LoVo (cell line): ENCODE measurements around the gene JADE1.

ENCODE experiments used
- DNase-seq: peaks from one replicate; pipeline ENCODE4 v3.0.0-alpha.2; 2016; ENCODE audit warnings: low spot score

JADE1 gene

DNA sequence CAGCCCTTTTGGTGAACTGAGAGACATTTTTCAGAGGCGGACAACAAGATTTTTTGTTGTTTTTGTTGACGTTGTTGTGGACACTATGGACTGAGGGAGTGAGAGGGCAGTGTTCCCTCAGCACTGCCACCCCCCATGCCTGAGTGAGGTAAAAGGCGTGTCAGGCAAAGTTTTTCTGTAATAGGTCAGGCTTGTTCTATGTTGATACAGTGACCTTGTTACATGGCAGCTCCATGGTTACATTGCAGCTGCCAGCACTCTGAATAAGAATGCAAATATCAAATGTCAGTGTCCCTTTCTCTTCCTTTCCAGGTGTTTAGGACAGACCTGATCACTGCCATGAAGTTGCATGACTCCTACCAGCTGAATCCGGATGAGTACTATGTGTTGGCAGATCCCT, 36.6 kb downstream of the JADE1 start:
- DNase-seq: no peak

DNA sequence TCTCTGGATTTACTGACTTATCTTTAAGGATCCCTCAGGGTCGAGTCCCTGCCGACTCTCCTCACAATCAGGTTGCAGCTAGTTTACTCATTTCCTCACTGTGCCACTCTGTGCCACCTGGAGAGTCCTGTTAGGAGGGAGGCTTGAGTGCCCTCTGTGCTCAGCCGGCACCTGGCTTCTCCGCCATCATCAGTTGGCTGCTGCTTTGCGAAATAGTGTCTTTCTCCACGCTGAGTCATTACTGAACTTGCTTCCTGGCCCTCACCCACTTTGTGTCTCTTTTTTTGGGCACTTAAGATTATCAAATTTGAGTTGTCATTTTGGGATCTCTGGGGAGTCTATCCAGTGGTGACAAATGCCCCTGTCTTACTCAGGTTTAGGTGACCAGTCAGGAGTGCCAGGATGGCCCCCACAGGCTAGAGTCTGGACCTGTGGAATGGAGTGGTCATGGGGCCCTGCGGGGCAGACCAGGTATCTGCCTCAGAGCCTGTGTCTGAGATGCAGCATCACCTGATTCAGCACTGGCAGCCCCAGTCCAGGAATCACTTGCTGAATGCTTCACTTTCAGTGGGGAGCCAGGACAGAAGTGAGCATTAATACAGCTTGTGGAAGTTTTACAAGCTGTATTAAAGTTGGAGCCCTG, 37.7 kb downstream of the JADE1 start:
- no peak for DNase-seq

DNA sequence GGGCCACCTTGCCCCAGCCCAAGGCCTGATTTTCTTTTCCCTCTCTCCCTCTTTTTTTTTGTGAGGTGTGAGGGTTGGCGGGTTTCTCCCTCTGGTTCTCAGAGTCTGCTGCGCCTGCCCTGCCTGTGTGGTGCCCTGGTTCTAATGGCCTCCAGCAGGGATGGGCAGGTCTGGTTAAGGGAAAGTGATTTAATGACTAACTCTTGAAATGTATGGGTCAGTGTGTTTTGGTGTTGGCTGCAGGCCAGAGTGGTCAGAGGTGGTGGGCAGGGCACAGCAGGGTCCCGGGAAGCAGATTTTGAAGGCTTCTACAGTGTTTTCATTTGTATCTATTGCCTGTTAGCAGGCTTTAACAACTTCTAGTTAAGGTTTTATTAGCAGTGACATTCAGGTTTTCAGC, 39.0 kb downstream of the JADE1 start:
- DNase-seq: no peak

DNA sequence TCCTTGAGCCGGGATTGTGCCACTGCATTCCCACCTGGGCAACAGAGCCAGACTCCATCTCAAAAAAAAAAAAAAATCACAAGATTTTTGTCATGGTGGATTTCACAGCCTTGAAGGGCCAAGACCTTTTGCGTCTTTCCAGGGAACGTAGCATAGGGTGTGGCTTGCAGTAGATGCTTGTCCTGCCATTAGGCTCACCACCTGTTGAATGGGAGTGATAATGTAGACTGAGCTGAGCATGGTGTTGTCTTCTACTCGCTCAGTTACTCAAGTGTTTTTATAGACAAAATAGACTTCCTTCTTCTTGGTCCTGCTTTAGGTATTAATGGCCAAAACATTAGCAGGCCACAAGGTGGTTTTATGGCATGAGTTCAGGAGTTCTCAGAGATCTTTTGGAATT, 40.8 kb downstream of the JADE1 start:
- DNase-seq: no peak

DNA sequence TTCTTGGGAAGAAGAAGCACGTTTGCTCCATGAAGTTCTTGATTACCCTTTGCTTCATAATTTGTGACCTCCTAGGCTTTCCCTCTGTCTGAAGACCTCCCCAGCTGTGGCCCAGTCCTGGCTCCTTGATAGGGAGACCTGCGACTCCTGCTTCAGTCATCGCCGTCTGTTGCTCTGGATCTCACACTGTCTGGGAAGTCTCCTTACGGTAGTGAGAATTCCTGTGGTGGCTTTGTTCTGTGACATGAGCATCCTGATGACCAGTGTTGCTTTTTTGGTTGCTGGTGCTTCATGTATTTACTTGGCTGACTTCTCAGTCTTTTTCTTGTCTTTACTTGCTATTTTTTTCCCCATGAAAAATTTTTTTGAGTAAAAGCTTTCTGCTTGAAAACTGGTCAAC, 44.2 kb downstream of the JADE1 start:
- no peak for DNase-seq

DNA sequence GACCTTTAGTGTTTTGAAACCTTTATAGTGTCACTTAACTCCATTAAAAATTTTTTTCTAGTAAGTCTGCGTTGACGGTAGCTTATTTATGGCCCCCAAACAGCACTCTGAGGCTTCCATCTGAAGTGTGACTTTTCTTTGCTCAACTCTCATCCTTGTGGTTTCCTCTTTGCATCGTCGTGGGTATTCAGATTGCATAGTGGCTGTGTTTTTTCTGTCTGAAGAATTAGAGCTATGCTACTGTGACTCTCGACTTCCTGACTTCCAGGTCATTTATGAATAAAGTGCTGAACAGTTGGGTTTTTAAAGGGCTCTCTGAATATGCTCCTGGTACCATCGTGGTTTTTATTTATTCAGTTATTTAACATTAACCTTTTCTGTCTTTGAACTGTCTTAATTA, 44.9 kb downstream of the JADE1 start:
- DNase-seq: no peak

DNA sequence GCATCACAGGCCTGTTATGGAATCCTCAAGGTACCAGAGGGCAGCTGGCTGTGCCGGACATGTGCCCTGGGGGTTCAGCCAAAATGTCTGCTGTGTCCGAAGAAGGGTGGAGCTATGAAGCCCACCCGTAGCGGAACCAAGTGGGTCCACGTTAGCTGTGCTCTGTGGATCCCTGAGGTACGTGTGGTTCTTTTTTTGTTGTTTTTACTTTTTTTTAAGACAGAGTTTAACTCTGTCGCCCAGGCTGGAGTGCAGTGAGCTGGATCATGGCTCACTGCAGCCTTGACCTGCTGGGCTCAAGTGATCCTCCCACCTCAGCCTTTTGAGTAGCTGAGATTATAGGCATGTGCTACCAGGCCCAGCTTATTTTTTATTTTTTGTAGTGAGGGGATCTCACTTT, 46.1 kb downstream of the JADE1 start:
- DNase-seq: no peak

DNA sequence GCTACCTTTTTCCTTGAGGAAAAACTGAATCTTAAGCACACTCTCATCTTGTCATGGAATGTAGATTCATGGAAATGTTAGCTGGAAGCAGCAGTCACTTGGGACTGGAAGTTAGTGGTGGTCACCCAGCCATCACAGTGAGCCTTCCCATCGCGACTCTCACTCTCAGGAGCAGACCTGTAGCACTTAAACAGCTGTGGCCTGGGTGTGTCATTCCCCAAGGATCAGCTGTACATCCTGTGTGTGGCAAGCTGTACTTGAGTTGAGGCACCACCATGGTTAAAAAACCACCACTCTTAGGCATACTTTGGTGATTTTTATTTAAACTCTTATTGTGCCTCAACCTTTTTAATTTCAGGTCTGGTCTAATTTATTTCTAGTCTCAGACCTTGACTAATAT, 46.7 kb downstream of the JADE1 start:
- DNase-seq: no peak

DNA sequence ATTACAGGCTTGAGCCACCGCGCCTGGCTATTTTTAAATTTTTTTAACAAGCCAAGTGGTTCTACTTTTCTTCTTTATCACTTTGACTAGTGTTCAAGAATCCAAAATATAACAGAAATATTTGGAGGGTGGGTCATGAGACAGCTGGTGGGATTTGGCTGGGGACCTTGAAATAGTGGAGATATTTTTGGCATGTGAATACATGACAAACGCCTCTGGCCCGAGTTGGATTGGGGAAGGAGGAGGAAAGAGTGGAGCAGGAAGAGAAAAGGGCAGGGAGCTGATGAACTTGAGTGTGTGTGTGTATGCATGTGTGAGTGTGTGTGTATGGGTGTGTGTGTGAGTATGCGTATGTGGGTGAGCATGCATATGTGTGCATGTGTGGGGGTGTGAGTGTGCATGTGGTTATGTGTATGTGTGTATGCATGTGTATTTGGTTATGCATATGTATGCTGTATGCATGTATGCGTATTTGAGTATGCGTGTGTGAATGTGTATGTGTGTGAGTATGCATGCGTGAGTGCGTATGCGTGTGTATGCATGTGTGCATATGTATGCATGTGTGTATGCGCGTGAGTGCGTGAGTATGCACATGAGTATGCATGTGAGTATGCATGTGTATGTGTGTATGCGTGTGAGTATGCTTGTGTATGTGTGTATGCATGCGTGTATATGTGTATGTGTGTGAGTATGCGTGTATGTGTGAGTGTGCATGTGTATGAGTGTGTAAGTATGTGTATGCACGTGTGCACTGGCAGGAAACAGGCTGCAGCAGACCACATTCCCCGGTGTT, 49.6 kb downstream of the JADE1 start:
- no peak for DNase-seq

DNA sequence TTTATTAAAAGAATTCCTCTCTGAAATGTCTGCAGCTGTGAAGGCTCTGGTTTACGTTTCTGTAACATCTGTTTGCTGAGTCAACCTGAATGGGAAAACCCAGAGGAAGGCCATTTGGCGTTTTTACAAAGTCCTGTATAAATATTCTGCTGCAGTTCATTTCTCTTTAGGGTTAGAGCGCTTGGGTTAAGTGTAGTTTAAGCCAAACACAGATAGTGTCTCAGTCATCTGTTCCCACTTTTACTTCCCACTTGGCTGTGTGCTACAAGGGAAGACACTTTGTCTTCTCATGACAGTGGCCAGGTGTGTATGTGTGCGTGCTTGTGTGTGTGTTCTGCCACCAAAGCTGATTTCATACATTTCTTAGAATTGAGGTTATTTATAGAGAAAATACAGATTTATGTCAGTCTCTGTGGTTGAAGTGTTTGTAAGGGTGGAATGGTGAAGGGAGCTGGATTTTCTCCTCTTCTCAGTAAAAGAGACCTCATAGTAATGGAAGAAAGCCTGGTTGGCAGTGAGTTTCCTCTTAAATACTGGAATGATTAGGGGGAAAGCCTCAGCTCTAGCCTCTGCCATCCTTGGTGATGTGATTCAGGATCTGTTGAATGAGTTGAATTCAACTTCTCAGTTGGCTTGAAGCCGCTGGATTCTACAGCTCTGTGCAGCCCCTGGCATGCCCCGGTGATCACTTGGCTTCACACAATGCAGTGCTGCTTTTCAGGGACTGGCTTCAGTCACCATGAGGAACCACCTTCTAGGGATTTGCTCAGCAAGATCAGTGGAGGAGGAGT, 50.6 kb downstream of the JADE1 start:
- DNase-seq: no peak

DNA sequence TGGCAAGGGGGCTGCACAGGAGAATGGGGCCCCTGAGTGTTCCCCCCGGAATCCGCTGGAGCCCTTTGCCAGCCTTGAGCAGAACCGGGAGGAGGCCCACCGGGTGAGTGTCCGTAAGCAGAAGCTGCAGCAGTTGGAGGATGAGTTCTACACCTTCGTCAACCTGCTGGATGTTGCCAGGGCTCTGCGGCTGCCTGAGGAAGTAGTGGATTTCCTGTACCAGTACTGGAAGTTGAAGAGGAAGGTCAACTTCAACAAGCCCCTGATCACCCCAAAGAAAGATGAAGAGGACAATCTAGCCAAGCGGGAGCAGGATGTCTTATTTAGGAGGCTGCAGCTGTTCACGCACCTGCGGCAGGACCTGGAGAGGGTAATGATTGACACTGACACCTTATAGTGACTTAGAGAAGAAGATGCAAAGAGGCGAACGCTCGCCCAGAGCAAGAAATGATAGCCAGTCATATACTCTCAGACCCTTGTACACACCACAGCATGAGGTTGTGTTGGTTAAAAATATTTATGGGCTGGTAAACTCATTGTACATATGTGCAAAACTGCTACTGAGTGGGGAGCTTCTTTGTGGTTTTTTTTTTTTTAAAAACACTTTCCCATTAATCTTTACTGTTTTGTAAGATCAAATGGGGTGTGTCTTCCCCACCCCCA, 52.5 kb downstream of the JADE1 start:
- DNase-seq: no peak

DNA sequence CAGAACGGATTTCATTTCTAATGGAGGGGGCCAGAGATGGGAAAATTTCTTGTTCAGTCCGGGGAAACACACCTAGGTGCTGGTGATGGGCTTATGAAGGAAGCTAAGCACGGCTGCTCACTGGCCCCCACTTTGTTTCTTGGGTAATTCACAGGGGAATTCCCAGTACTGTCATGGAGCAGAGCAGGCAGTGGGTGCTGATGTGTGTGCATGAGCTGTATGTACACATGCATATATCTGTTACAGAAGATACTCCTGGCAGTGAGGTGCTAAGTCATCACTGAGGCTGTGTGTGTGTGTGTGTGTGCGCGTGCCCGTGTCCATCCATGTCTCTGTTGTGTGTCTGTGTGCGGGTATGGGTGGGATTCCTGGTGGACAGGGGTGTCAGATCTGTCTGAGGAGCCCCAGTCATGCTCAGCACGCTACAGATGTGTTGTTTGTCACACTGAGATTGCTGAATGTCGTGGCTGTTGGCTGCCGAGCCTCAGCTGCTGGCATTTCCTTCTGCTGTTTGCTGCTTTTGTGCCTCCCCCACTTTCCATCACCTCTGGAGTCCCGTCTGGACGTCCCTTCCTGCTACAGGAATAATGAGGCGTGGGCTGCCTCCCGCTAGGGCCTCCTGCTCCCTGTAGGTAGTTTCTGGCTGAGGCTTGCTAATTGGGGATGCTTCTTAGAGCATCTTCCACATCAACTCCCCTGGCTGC, 53.3 kb downstream of the JADE1 start:
- DNase-seq: no peak

DNA sequence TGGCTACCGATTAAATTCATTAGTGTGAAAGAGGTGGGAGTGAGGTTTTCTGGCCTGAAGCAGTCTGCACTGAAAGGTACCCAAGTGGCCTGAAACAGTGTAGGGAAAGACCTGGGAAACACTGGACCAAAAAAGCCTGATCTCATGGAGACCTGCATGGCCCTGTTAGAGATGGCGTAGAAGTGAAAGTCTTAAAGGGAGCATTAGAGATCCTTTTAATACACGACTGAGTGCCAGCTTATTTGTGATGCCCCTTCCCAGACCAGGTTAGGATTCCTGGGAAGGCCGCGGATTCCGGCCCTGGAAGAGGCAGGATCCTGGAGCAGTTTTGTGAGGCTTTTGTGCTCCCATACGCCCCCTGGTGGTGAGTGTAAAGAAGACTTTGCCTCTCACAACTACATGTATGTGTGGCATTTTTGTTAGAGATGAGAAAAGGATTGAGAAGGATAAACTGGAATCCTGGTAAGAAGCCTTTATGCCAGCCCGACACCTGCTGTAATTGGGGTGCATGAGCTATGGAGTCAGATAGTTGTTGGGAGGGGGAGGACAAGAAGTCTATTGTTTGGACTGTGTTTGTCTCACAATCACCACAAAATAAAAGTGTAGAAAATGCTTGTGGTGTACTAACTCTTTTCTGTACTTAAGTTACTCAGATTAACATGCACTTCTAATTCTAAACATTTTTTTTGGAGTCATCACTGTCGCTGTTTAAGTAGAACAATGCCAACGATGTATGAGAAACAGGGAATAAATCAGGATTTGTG, 54.0 kb downstream of the JADE1 start:
- DNase-seq: peak; percentile 66

DNA sequence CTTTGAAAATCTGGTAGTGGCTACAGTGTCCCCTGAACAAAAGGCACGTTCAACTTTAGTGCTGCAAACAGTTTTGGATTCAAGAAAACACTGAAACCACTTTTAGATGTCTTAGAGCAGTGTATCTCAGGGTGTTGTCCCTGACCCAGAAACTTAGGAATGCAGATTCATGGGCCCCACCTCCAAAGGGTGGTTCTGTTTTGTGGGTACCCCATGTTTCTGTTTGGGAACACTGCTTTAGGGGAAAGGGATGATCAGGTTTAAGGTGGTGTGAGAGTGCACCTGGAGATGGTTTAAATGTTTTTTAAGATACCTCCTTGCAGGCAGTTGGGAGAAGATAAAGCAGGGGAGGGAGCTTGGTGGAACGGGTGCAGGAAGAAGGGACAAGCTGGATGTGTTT, 55.6 kb downstream of the JADE1 start:
- no peak for DNase-seq

DNA sequence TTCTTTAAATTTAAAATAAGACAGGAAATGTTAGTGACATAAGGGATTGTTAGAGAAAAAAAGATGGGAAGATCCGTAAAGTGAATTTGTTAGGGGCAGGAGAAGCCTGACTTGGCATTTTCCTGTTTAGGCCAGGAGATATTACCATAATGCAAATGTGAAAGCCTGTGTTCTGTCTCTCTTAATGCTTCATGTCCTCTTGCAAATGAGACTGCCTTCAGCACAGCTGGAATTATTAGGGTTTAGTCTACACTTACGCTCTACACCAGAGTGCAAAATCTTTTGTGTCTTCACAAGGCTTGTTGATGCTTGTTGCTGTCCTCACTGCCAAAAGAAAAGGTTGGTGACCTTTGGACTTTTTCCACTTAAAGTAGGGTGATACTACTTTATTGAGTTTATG, 56.8 kb downstream of the JADE1 start:
- no peak for DNase-seq

DNA sequence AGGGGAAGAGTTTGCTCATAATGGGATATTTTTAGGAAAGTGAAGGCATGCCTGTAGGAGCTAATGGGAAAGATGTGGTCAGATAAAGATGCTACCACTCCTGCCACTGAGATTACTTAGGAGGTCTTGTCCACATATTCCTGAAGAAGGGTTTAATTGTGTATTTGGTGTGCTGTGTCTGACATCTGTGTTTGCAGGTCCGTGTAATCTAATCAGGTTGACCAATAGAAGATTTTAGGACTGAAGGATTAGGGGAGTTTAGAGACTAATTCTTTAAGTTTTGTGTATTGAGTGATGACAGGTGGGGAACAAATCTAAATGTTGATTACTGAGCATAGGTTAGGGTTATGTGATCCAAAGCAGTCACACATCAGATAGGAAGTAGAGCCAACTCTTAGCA, 57.2 kb downstream of the JADE1 start:
- DNase-seq: no peak

DNA sequence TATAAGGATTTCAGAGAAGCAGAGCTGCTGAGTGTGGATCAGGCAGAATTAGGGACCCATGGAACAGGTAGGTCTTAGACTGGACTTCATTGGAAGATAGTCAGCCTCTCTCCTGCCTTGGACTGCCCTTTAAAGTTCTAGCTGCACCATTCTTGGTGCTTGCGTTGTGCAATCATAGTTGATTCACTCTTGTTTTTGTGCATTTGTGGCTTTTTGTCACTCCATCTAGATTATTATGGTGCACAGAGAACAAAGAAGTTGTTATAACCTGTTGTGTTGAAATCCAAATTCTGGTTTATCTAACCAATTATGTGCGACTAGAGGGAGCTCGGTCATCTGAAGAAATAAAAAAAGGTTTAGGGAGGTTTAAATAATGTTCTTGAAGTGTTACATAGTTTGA, 59.3 kb downstream of the JADE1 start:
- no peak for DNase-seq

DNA sequence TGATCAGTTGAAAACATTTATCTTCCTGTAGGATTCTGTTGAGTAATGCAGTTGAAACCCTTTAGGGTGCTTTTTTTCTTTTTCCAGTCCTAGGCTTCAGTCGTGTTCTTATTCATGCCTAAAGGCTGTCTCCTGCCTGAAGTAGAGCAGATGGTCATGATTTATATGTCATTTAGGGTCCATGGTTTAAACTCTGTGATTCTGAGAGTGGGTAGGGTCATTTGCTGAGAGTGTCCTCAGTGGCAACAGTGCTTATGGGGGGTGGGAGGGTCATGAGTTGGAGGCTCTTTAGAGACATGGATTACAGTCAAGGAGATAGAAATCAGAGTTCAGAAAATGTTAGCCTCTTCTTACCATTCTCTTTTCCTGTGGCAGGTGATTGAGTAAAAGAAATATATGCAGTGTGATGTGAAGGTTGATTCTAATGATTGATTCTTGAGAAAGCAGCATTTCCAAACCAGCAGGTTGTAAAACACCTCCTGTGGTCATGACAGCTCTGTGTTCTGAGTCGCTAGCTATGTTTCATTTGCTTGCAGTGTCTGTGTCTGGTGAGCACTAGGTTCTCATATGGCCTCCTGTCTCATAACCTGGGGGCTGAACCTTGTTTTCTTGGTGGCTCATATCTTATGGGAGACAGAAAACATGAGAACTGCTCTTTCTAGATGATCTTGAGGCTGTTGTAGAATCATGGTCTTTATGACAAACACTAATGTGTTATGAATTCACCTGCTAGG, 60.4 kb downstream of the JADE1 start:
- DNase-seq: no peak

DNA sequence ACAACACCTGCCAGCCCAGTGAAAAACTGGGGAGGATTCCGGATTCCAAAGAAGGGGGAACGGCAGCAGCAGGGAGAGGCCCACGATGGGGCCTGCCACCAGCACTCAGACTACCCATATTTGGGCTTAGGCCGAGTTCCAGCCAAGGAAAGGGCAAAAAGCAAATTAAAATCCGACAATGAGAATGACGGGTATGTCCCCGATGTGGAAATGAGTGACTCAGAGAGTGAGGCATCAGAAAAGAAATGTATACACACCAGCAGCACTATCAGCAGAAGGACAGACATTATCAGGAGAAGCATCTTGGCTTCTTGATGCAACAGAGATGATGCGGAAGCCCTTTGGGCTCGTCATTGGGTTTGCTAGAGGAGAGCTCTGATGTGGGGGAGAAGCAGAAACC, 62.4 kb downstream of the JADE1 start:
- no peak for DNase-seq

DNA sequence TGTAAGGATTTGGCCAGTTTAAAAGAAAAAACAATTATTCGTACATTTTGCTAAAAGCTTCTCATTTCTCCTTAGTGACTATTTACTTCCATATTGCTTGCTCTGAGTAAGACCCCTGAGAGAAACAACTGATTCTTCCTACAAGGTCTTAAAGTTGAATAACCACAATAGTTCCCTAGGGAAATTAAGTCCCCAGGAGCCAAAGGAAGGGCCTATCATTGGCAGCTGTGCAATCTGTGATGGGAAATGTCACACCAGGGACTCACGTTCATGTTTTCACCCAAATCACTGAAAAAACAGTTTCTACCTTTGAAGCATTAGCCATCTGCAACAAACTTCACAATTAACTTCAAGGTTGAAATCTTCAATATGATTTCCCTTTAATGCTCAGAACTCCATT, 66.7 kb downstream of the JADE1 start:
- no peak for DNase-seq

DNA sequence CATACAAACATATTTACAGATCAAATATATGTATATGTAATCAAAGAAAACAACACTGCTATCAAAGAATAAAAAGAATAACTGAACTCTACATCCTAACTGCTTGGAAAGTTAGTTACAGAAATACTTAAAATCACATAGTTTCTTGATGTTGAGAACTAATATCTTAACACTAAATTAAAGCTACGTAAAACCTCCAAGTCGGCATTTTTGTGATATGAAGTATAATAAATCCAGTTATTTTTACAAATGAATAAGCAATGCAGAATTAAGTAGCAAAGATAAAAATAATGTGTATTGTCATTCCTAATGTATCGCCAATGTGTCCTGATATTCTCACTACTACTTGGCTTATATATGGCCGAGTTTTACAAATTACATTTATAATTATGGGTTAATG, 68.4 kb downstream of the JADE1 start:
- DNase-seq: no peak
